HUES64 (cell line): ENCODE data around the gene CTR9.

ENCODE experiments used
- H3K27ac ChIP-seq: 2 replicates; pipeline ENCODE4 v1.7.0; 2013; ENCODE audit warnings: low read depth, low read length, inconsistent platforms
- H3K27me3 ChIP-seq: 2 replicates; pipeline ENCODE4 v1.6.1; 2013; ENCODE audit warnings: mild to moderate bottlenecking, low read length; ENCODE audit not compliant: insufficient read depth
- H3K36me3 ChIP-seq: 2 replicates; pipeline ENCODE4 v1.6.1; 2013; ENCODE audit warnings: mild to moderate bottlenecking, low read length; ENCODE audit not compliant: insufficient read depth
- H3K4me1 ChIP-seq: 2 replicates; pipeline ENCODE4 v1.6.1; 2013; ENCODE audit warnings: mild to moderate bottlenecking, low read length, moderate library complexity; ENCODE audit not compliant: insufficient read depth
- H3K4me3 ChIP-seq: 2 replicates; pipeline ENCODE4 v1.5.1; 2013; ENCODE audit warnings: mild to moderate bottlenecking, low read length, moderate library complexity
- H3K9ac ChIP-seq: 2 replicates; pipeline ENCODE4 v1.6.1; 2013; ENCODE audit warnings: mild to moderate bottlenecking, low read depth, low read length
- H3K9me3 ChIP-seq: 2 replicates; pipeline ENCODE4 v1.6.1; 2013; ENCODE audit warnings: low read depth, low read length; ENCODE audit not compliant: insufficient read depth
- WGBS: fragments of 150-250, 120-280 bp; methylation state at CpG from one replicate; pipeline ENCODE4 v1.1.7; 2013; ENCODE audit warnings: missing lambda C conversion rate; 5-methylcytosine and 5-hydroxymethylcytosine counted together

CTR9 gene

DNA sequence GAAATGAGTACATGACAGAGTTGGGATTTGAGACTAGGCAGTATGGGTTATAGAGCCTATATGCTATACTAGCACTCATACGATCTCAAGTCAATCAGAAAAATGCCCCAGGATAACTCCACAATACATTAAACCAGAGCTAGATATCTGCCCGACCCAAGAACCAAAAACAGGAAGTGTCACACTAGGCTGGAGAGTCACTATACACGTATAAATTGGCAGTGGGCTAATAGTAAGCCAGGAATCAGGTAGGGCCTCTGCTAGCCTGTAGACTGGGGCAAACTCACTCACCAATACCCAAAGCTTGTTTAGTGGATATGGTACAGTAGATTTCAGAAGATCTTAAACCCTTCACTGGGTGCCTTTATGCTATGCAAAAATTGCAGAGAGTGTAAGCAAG is 73.8 kb downstream of the CTR9 start:
- Histone ChIP-seq H3K9ac (no peak overlapping the region), H3K27me3 (no peaks in the 10 kb centered on the region), H3K36me3 (no peaks in the 10 kb centered on the region), H3K4me3 (no peak overlapping the region), H3K9me3 (no peaks in the 10 kb centered on the region), H3K4me1 (no peaks in the 10 kb centered on the region), H3K27ac (no peak overlapping the region)
- WGBS, result 84% methylated on average over 3 of the region's 3 CpGs

- Histone ChIP-seq H3K4me1 (no peaks in the 10 kb centered on the region), H3K9me3 (no peaks in the 10 kb centered on the region), H3K27ac (no peak overlapping the region), H3K9ac (no peak overlapping the region), H3K27me3 (no peaks in the 10 kb centered on the region), H3K4me3 (no peak overlapping the region), H3K36me3 (no peaks in the 10 kb centered on the region)
- WGBS, result 47% methylated on average over 2 of the region's 2 CpGs
Measured at GRCh38 chr11:10828402-10828801, 77.4 kb downstream of the CTR9 start.

- H3K4me3 ChIP-seq, result no peak overlapping the region
- no peaks in the 10 kb centered on the region for H3K4me1 ChIP-seq
- no peak overlapping the region for H3K9ac ChIP-seq
- H3K27me3 ChIP-seq, result no peaks in the 10 kb centered on the region
- WGBS, result 92% methylated on average over 4 of the region's 4 CpGs
- H3K9me3 ChIP-seq, result no peaks in the 10 kb centered on the region
- H3K27ac ChIP-seq, result no peak overlapping the region
- H3K36me3 ChIP-seq, result no peaks in the 10 kb centered on the region
Measured at GRCh38 chr11:10829139-10829538, 78.1 kb downstream of the CTR9 start.
